Epidermal melanocyte (primary cell): Measurements from ENCODE around the gene OTP.
"Not testable (repeated sequence)": the region's sequence is repeated elsewhere in the genome, so short reads cannot be mapped to it uniquely, and the experiment has no call there.

Experiments
- DNase-seq: peaks from one replicate; pipeline ENCODE4 v3.0.0; 2011; ENCODE audit warnings: low spot score; ENCODE audit not compliant: insufficient read length

The OTP gene

DNA sequence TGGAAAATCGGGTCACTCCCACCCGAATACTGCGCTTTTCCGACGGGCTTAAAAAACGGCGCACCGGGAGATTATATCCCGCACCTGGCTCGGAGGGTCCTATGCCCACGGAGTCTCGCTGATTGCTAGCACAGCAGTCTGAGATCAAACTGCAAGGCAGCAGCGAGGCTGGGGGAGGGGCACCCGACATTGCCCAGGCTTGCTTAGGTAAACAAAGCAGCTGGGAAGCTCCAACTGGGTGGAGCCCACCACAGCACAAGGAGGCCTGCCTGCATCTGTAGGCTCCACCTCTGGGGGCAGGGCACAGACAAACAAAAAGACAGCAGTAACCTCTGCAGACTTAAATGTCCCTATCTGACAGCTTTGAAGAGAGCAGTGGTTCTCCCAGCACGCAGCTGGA is 29.6 kb downstream of the OTP start:
- DNase-seq: not testable (repeated sequence)

- no peak for DNase-seq
Measured at GRCh38 chr5:77607324-77607723, 31.2 kb downstream of the OTP start.

DNA sequence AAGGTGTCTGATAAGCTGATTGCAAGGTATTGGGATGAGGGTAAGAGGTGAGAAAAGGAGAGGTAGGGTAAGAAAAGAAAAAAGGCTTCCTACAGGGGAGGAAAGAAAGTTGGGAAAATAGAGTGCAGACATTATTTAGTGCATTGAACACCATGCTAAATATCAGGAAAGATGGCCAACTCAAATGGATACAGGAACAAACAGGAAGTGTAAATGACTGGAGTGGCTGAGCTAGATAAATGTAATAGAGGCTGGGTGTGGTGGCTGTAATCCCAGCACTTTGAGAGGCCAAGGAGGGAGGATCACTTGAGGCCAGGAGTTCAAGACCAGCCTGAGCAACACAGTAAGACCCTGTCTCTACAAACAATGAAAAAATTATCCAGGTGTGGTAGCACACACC is 32.2 kb downstream of the OTP start:
- no peak for DNase-seq

DNA sequence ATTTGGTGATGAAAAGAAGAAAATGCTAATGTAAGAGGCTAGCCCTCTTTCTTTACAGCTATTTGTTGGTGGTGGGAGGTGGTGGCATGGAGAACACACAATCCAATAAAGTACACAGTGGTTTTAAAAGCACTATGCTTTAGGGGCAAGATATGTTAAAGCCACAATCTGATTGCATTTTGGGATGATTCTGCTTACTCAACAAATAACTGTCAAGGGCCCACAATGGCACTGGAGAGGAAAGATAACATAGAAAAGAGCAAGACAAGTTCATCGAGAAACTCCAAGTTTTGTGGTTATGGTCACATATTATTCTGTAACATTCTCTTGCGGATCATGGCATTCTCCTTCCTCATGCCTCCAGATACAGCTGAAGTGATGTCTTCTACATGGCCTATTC is 38.8 kb downstream of the OTP start:
- no peak for DNase-seq

- DNase-seq: no peak
Measured at GRCh38 chr5:77590347-77590746, 48.2 kb downstream of the OTP start.

DNA sequence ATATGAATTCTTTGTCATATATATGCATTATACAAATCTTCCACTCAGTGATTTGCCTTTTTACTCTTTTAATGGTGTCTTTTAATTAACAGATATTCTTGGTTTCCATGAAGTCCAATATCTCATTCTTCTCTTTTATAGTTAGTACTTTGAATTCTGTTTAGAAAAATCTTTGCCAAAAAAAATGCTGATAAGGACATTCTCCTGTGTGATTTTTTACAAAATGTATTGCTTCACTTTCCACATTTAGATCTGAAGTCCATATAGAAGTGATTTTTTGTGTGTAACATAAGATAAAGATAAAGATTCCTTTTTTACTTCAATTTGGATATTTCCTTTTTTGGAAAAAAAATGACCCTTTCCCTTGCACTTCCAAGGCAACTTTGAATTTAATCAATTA is 50.3 kb downstream of the OTP start:
- DNase-seq: no peak

- DNase-seq: no peak
Measured at GRCh38 chr5:77586101-77586500, 52.4 kb downstream of the OTP start.

- DNase-seq: not testable (repeated sequence)
Measured at GRCh38 chr5:77582143-77582542, 56.4 kb downstream of the OTP start.
